HT1080 (cell line): ENCODE measurements around the gene OAS3. TPM values are rescaled to one million over a fixed set of nuclear protein-coding genes. Genes with fewer than 3 reads are reported as not detected.
"Not testable (repeated sequence)": the region's sequence is repeated elsewhere in the genome, so short reads cannot be mapped to it uniquely, and the experiment has no call there.

Experiments used
- DNase-seq: peaks from one replicate; pipeline ENCODE4 v3.0.0-alpha.2; 2015; ENCODE audit warnings: low read depth
- polyA plus RNA-seq, 2 experiments: library from polyadenylated mRNA; depleted of rRNA; stranded (reverse); fragments of >200 nt; gene quantifications; 2 replicates each; pipeline ENCODE4 v1.2.3, GENCODE V29; 2015
- total RNA-seq: library from RNA; depleted of rRNA; stranded (reverse); fragments of >200 nt; shearing (Covaris generic); gene quantifications from 2 replicates; pipeline ENCODE4 v1.2.3, GENCODE V29; 2014; rRNA removed

Gene OAS3
- total RNA-seq: 14.8 and 15.8 TPM in 2 replicates
- polyA plus RNA-seq (2015; cell fraction: cytosol; rRNA removed): 6.4 and 6.7 TPM in 2 replicates
- polyA plus RNA-seq (2015; cell fraction: nucleus; rRNA removed): 10.0 and 10.6 TPM in 2 replicates

GRCh38 chr12:112937741-112938719 lies at the start of gene OAS3:
OAS3 (plus strand) TSS chr12:112938474; CDS start chr12:112938531, 57 bp downstream.
- peak; percentile 80 for DNase-seq

- DNase-seq: no peak
Observed at GRCh38 chr12:112891093-112892024, 46.9 kb upstream of the OAS3 start.

GRCh38 chr12:112892856-112893255 lies 45.4 kb upstream of the OAS3 start:
- no peak for DNase-seq

- no peak for DNase-seq
Observed at GRCh38 chr12:112894128-112894527, 44.1 kb upstream of the OAS3 start.

GRCh38 chr12:112898380-112898779 lies 39.9 kb upstream of the OAS3 start:
- no peak for DNase-seq

- DNase-seq: peak; percentile 48
Observed at GRCh38 chr12:112900298-112901145, 37.8 kb upstream of the OAS3 start.

- DNase-seq: peak; percentile 7
Observed at GRCh38 chr12:112901271-112901670, 37.0 kb upstream of the OAS3 start.

GRCh38 chr12:112904571-112904970 lies 33.7 kb upstream of the OAS3 start:
- DNase-seq: peak; percentile 22

- DNase-seq: no peak
Observed at GRCh38 chr12:112905451-112906089, 32.7 kb upstream of the OAS3 start.

GRCh38 chr12:112906712-112907414 lies 31.4 kb upstream of the OAS3 start, which contains the start of gene OAS1:
OAS1 (plus strand) TSS chr12:112906962; CDS start chr12:112907040, 78 bp downstream.
- DNase-seq: peak; percentile 67

- DNase-seq: no peak
Observed at GRCh38 chr12:112907415-112908157, 30.7 kb upstream of the OAS3 start.

GRCh38 chr12:112908548-112908947 lies 29.7 kb upstream of the OAS3 start:
- no peak for DNase-seq

GRCh38 chr12:112909693-112910092 lies 28.6 kb upstream of the OAS3 start:
- DNase-seq: no peak

GRCh38 chr12:112913038-112913688 lies 25.1 kb upstream of the OAS3 start:
- DNase-seq: no peak

GRCh38 chr12:112913888-112914287 lies 24.4 kb upstream of the OAS3 start:
- DNase-seq: not testable (repeated sequence)

- no peak for DNase-seq
Observed at GRCh38 chr12:112916270-112916669, 22.0 kb upstream of the OAS3 start.

GRCh38 chr12:112919121-112919520 lies 19.2 kb upstream of the OAS3 start:
- DNase-seq: no peak

- no peak for DNase-seq
Observed at GRCh38 chr12:112924986-112925385, 13.3 kb upstream of the OAS3 start.
